Cardiac fibroblast (primary cell): ENCODE measurements around the gene PIGW.

Experiments used
- DNase-seq, 2 donors: peaks; one replicate each; pipeline versions ENCODE4 v3.0.0 to v3.0.0-alpha.2; 2010; ENCODE audit warnings: low read depth in 2 of 2
- H3K4me3 ChIP-seq, 2 donors: replicated peaks in 1 of 2; 1 replicate in 1 of 2; 2 replicates in 1 of 2; pipeline ENCODE4 v1.5.1; 2011; ENCODE audit warnings: low read depth in 2 of 2, low read length in 2 of 2, mild to moderate bottlenecking in 2 of 2, moderate library complexity in 1 of 2
- CTCF ChIP-seq: IDR thresholded peaks from one replicate; pipeline ENCODE4 v1.5.1; 2011; ENCODE audit warnings: low read depth, mild to moderate bottlenecking, low read length, inconsistent platforms

The PIGW gene

GRCh38 chr17:36532435-36532975, 2.3 kb upstream of the PIGW start:
- TF ChIP-seq CTCF: no peak
- no peak for DNase-seq
- H3K4me3 ChIP-seq: no peak overlapping the region

GRCh38 chr17:36533935-36534839, 600 bp upstream of the PIGW start:
- peak overlapping the region; percentile 83 to 95 for H3K4me3 ChIP-seq
- TF ChIP-seq CTCF: peak; percentile 55
- peak; percentile 57 to 60 for DNase-seq

- DNase-seq: no peak
- peak overlapping the region; percentile 83 to 95 for H3K4me3 ChIP-seq
- no peak for TF ChIP-seq CTCF
Observed at GRCh38 chr17:36535669-36536081, 888 bp downstream of the PIGW start.

GRCh38 chr17:36540696-36541095, 5.9 kb downstream of the PIGW start:
- H3K4me3 ChIP-seq: no peak overlapping the region
- TF ChIP-seq CTCF: no peak
- no peak for DNase-seq

- TF ChIP-seq CTCF: no peak
- no peak for DNase-seq
- H3K4me3 ChIP-seq: no peak overlapping the region
Observed at GRCh38 chr17:36542755-36543154, 8.0 kb downstream of the PIGW start.

- DNase-seq: peak in 1 of 2 donors; percentile 67
- peak; percentile 23 for TF ChIP-seq CTCF
- peak overlapping the region; percentile 94 to 97 for H3K4me3 ChIP-seq
Observed at GRCh38 chr17:36544044-36544306, 9.2 kb downstream of the PIGW start.
